Kidney epithelial cell (primary cell): Measurements from ENCODE around the gene CREB3L1. TPM values are rescaled to one million over a fixed set of nuclear protein-coding genes. Genes with fewer than 3 reads are reported as not detected.

Source experiments
- DNase-seq: peaks from one replicate; pipeline ENCODE4 v3.0.0-alpha.2; 2010; ENCODE audit warnings: low read depth
- H3K27me3 ChIP-seq: 2 replicates; pipeline ENCODE4 v1.6.0; 2011; ENCODE audit warnings: low read length; ENCODE audit not compliant: control insufficient read depth, insufficient read depth
- H3K36me3 ChIP-seq: 2 replicates; pipeline ENCODE4 v1.5.1; 2011; ENCODE audit warnings: low read length; ENCODE audit not compliant: control insufficient read depth, insufficient read depth
- H3K4me3 ChIP-seq: 2 replicates; pipeline ENCODE4 v1.5.1; 2011; ENCODE audit warnings: low read depth, mild to moderate bottlenecking, control low read depth, low read length
- CTCF ChIP-seq: IDR thresholded peaks from 2 replicates; pipeline ENCODE4 v1.5.1; 2011; ENCODE audit warnings: mild to moderate bottlenecking, moderate library complexity, low read length, control low read depth, inconsistent platforms; ENCODE audit not compliant: insufficient read depth, poor library complexity, severe bottlenecking
- total RNA-seq: library from RNA; depleted of rRNA; stranded (reverse); fragments of >200 nt; gene quantifications from 2 replicates; pipeline ENCODE4 v1.2.3, GENCODE V29; 2015

The CREB3L1 gene
- total RNA-seq, 1 donor from 2014 or later, result 3.2 TPM

- Histone ChIP-seq H3K36me3 (no peaks in the 10 kb centered on the region), H3K27me3 (no peaks in the 10 kb centered on the region), H3K4me3 (no peak overlapping the region)
- no peak for TF ChIP-seq CTCF
- DNase-seq, result no peak
Measured at GRCh38 chr11:46280706-46281105, 3.2 kb downstream of the CREB3L1 start.

- Histone ChIP-seq H3K36me3 (no peaks in the 10 kb centered on the region), H3K4me3 (no peak overlapping the region), H3K27me3 (no peaks in the 10 kb centered on the region)
- DNase-seq, result no peak
- TF ChIP-seq CTCF, result no peak
Measured at GRCh38 chr11:46281371-46281831, 3.9 kb downstream of the CREB3L1 start.

GRCh38 chr11:46285173-46285572, 7.7 kb downstream of the CREB3L1 start:
- H3K36me3 ChIP-seq, result no peaks in the 10 kb centered on the region
- H3K27me3 ChIP-seq, result no peaks in the 10 kb centered on the region
- H3K4me3 ChIP-seq, result no peak overlapping the region
- no peak for TF ChIP-seq CTCF
- DNase-seq, result no peak

GRCh38 chr11:46285594-46286033, 8.2 kb downstream of the CREB3L1 start:
- DNase-seq, result no peak
- H3K36me3 ChIP-seq, result no peaks in the 10 kb centered on the region
- no peak overlapping the region for H3K4me3 ChIP-seq
- no peak for TF ChIP-seq CTCF
- H3K27me3 ChIP-seq, result no peaks in the 10 kb centered on the region

GRCh38 chr11:46286789-46287188, 9.3 kb downstream of the CREB3L1 start:
- H3K4me3 ChIP-seq, result no peak overlapping the region
- H3K27me3 ChIP-seq, result no peaks in the 10 kb centered on the region
- no peak for DNase-seq
- no peaks in the 10 kb centered on the region for H3K36me3 ChIP-seq
- no peak for TF ChIP-seq CTCF

GRCh38 chr11:46288451-46288850, 11.0 kb downstream of the CREB3L1 start:
- no peaks in the 10 kb centered on the region for H3K27me3 ChIP-seq
- no peak for DNase-seq
- H3K4me3 ChIP-seq, result no peak overlapping the region
- TF ChIP-seq CTCF, result no peak
- H3K36me3 ChIP-seq, result no peaks in the 10 kb centered on the region
